ENCODE measurements around the gene LGALS9.
"Not testable (repeated sequence)": the region's sequence is repeated elsewhere in the genome, so short reads cannot be mapped to it uniquely, and the experiment has no call there.

Gene LGALS9

GRCh38 chr17:27654136-27654535 is 23.1 kb downstream of the LGALS9 start:
- no peak for DNase-seq (ENCODE audit: low read depth, low spot score)

GRCh38 chr17:27654654-27655524 is 23.9 kb downstream of the LGALS9 start:
- DNase-seq (ENCODE audit: low read depth, low spot score) = peak; percentile 33

DNA sequence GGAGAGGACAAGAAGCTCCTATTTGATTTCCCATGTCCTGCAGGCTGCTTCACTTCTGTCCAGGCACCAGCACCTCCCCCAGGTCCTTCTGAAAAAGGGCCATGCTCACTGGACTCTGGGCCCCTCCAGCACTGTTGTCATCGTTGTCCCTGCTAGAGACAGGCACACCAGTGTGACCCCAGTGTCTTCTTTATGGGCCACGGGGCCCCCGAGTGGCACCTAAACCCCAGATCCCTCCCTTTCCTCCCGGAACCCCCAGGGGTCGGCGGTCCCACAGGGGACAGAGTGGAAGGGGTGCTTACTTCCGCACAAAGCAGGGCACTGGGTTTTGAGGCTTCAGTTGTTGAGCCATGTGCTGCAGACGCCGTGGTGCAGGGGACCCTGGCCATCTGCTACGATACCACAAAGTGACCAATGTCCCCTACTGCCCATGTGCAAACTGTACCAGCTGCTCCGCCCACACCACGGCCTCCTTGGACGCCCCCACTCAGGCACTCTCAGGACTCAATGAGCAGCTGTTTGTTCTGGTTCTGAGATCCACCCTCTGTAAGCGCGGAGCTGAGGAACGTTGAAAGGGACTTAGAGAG is 24.6 kb downstream of the LGALS9 start:
- DNase-seq (ENCODE audit: low read depth, low spot score) = not testable (repeated sequence)

DNA sequence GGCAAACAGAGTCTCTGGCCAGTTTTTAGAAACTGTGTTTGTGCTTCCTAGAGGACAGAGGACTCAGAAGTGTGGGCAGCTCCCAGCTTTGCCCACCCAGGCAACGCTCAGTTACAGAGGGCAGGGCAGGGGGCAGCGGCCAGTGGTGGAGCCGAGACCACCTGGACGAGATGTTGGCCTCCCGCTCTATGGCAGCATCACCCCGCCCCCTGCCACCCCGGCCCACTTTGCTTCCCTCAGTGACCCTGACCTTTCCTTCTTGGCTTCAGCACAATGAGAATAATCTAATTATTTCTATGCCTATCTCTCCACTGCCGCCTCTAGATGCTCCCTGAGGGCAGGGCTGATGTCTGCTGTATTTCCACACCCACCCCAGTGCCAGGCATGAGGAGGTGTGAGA is 25.6 kb downstream of the LGALS9 start:
- not testable (repeated sequence) for DNase-seq (ENCODE audit: low read depth, low spot score)

- no peak for DNase-seq (ENCODE audit: low read depth, low spot score)
Observed at GRCh38 chr17:27657620-27658019, 26.6 kb downstream of the LGALS9 start.

DNA sequence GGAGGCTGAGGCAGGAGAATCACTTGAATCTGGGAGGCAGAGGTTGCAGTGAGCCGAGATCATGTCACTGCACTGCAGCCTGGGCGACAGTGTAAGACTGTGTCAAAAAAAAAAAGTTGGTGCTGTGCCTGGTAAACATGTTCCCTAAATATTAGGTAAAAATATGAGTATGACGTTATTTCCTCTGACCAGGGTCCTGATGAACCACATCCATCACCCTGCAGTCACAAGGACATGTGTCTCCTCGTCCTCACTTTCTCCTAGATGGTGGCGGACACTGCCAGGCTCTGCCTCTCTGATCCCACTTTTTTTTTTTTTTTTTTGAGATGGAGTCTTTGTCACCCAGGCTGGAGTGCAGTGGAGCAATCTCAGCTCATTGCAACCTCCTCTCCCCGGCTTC is 28.7 kb downstream of the LGALS9 start:
- no peak for DNase-seq (ENCODE audit: low read depth, low spot score)

DNA sequence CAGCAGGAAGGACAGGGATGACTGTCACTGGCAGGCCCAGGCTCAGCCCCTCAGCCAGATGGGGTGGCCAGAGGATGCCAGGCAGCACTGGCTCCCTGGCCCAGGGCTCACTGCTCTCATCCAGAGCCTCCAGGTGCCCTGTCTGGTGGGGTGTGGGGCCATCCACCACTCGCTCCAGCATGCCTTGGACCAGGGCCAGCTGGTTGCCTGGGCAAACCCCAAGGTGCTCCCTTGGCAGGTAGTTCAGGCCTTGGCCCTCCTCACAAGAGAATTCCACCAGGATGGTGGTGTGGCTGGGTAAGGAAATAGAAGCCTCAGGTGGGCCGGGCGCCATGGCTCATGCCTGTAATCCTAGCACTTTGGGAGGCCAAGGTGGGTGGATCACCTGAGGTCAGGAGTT is 29.4 kb downstream of the LGALS9 start:
- no peak for DNase-seq (ENCODE audit: low read depth, low spot score)

GRCh38 chr17:27663936-27664605 is 33.1 kb downstream of the LGALS9 start:
- no peak for DNase-seq (ENCODE audit: low read depth, low spot score)

GRCh38 chr17:27664606-27664965 is 33.6 kb downstream of the LGALS9 start:
- DNase-seq (ENCODE audit: low read depth, low spot score) = no peak

DNA sequence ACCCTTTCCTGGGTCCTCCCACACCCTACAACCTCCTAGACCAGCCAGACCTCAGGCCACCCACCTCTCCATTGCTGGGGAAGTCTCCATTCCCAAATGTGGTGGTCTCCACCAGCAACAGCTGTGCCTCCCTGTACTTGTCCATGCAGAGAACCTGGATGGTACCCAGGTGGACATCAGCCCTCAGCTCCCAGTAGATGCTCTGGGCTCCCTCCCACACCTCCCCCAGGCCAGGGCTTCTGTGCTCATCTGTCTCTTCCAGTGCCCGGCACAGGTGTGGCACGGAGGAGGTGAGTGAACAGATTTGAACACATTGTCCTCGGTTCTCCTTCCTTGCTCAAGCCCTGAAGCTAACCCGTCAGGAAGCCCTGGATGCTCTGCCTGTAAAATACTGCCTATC is 34.6 kb downstream of the LGALS9 start:
- DNase-seq (ENCODE audit: low read depth, low spot score) = no peak

GRCh38 chr17:27666270-27666669 is 35.3 kb downstream of the LGALS9 start:
- not testable (repeated sequence) for DNase-seq (ENCODE audit: low read depth, low spot score)

DNA sequence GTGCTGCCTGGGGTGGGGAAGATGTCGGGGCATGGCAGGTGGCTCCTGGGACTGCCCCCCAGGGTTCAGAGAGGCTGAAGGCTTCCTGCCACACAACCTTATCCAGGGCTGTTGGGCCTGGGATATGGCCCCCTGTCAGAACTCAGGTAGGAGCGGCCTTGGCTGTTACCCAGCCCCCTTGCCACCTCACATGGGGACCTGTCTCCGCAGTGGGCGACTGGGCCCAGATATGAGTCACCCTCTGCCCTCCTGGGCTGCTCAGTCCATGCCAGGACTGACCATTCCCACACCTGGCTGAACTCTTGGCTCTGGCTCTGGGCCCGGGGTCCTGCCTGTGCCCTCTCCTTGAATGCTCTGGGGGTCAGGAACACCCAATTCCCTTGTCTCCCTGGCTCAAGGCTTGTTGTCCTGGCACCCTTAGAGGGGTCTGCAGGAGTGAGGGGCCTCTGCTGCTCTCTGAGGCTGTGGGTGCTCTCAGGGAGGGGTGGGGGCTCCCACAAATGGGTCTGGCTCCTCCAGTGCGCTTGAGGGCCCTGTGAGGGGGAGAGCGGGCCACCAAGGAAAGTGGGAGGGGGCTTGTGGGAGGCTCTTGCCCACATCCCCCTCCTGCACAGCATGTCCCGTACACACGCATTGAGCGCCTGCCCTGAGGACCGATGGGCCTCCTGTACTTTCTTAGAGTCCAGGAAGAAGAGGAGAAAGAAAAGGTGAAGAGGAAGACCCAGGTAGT is 36.0 kb downstream of the LGALS9 start:
- DNase-seq (ENCODE audit: low read depth, low spot score) = no peak

DNA sequence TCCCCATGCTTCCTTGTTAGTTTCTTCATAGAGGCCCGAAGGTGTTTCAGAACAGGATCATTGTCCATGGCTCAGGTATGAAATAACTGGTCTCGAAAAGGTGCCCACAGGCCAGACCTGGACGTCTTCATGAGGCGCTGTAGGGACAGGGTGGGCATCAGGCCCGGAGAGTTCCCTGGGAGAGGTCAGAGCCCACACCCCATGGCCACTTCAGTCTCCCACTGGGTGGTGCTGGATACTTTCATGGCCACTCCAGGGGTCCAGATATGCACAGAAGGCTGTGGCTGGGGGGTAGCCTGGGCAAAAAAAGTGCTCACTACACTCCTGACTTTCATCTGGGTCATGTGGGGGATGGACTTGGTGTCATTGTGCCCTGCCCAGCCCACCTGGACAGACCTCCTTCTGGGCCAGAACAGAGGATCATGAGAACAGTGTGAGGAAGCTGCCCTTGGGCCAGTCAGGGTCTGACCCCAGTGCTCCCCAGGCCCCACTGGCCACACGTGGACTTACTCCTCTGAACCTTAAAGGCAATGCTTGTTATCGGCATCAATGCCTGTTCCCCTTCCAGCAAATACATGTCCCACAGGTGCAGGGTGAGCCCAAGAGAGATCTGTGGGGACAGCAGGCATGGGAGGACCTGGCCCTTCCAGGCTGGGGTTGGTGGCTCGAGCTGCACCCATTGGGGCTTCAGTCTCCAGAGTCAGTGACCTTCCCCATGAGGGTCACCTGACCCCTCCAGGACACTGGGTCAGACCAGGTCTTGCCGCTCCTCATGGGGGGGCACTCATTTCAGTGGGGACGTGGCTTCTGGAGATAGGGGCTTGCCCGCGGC is 36.9 kb downstream of the LGALS9 start:
- no peak for DNase-seq (ENCODE audit: low read depth, low spot score)

GRCh38 chr17:27668488-27668823 is 37.5 kb downstream of the LGALS9 start:
- DNase-seq (ENCODE audit: low read depth, low spot score) = no peak

DNA sequence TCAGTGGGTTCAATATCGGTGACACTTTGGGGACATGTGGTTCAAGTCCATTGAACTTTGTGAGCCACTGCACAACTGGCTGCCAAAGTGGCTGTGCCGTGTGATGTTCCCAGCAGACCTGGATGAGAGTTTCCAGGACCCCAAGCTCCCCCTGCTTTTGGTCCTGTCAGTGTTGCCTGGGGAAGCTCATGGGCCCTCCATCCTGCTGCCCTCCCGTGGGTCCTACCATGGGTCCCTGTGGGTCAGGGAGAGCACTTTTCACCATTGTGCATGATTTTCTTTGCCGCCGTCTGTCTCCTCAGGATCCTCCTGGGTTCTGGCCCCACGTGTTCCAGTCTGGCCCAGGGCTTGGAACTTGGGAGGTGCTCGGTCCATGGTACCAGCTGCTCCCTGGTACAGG is 38.1 kb downstream of the LGALS9 start:
- DNase-seq (ENCODE audit: low read depth, low spot score) = no peak

- no peak for DNase-seq (ENCODE audit: low read depth, low spot score)
Observed at GRCh38 chr17:27669850-27670249, 38.9 kb downstream of the LGALS9 start.

DNA sequence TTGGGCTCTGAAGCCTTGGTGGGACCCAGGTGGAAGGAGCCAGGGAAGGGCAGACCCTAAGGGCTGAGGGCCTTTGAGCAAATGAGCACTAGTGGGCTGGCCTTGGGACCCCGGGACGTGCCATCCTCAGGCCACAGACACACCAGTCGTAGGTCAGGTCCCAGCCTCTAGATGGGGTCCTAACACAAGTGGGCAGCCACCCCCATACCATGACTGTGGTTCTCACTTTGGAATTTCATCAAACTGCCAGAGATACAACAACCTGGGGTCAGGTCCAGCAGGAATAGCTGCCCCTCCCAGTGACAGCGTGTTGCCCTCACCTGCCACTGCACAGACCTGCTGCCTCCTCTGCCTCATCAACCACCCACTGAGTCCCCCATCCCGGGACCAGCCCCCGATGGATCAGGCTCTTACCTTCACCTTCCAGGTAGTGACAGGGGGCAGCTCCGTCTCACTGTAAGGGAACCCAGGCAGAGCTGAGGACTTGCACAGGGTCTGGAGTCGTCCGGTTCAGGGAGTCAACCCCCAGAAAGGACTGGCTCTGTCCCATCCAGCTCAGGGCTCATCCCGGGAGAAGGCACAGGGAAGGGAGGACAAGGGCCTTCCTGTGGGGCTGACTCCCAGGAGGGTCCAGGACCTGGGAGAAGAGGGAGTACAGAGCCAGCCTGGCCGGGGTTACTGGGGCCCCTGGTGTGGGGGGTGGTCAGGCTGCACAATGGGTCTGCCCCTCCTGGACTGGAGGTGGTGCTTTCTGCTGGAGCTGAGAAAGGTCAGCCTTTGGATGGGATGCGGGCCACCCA is 40.0 kb downstream of the LGALS9 start:
- DNase-seq (ENCODE audit: low read depth, low spot score) = no peak

DNA sequence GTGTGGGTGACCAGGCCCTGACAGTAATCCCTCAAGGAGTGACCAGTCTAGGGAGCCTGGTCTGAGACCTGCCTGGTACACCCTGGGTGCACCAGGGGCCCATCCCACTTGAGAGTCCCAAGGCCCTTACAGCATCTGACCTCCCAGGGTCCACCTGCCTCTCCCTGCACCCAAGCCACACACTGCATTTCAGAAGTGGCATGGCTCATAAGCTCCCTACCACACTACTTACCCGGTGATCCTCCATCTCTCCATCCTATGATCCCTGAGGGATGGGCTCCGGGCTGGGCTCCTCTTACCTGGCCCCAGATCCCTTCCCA is 40.6 kb downstream of the LGALS9 start:
- DNase-seq (ENCODE audit: low read depth, low spot score) = no peak

GRCh38 chr17:27671977-27672480 is 41.0 kb downstream of the LGALS9 start:
- DNase-seq (ENCODE audit: low read depth, low spot score) = not testable (repeated sequence)

- DNase-seq (ENCODE audit: low read depth, low spot score) = no peak
Observed at GRCh38 chr17:27674335-27674734, 43.3 kb downstream of the LGALS9 start.
